HEK293T (cell line): ENCODE measurements around the gene PRRT1B.

Source experiments
- CTCF ChIA-PET: fragments of 350-600 bp; formaldehyde crosslinking; extraction: SDS; loops from one replicate; lab custom pipeline; 2021; ENCODE audit warnings: antibody characterized with exemption, inconsistent platforms; lab: Yijun Ruan, JAX
- POLR2A ChIA-PET: fragments of 350-600 bp; formaldehyde crosslinking; extraction: SDS; loops from one replicate; lab custom pipeline; 2020; ENCODE audit warnings: antibody characterized with exemption, inconsistent platforms; lab: Yijun Ruan, JAX
- DNase-seq: peaks from one replicate; pipeline ENCODE4 v3.0.0; 2012; ENCODE audit warnings: mixed read lengths; ENCODE audit errors: extremely low spot score
- ARNT ChIP-seq: fragments of 450-650 bp; IDR thresholded peaks from 2 replicates; pipeline ENCODE4 v1.6.1; 2017; ENCODE audit warnings: mild to moderate bottlenecking
- BHLHE40 ChIP-seq: fragments of 450-650 bp; IDR thresholded peaks from 2 replicates; pipeline ENCODE4 v1.6.1; 2016; ENCODE audit warnings: mild to moderate bottlenecking, moderate library complexity, borderline replicate concordance
- CTBP1 ChIP-seq: fragments of 450-650 bp; IDR thresholded peaks from 2 replicates; pipeline ENCODE4 v1.6.1; 2016; ENCODE audit warnings: borderline replicate concordance
- ELF4 ChIP-seq: fragments of 450-650 bp; IDR thresholded peaks from 2 replicates; pipeline ENCODE4 v1.6.1; 2017; ENCODE audit warnings: antibody characterized with exemption
- FOXA1 ChIP-seq: fragments of 450-650 bp; IDR thresholded peaks from 2 replicates; pipeline ENCODE4 v1.6.1; 2016; ENCODE audit warnings: mild to moderate bottlenecking
- FOXK2 ChIP-seq: fragments of 450-650 bp; IDR thresholded peaks from 2 replicates; pipeline ENCODE4 v1.6.1; 2016; ENCODE audit warnings: mild to moderate bottlenecking
- FOXM1 ChIP-seq: fragments of 450-650 bp; IDR thresholded peaks from 2 replicates; pipeline ENCODE4 v1.6.1; 2017; ENCODE audit warnings: mild to moderate bottlenecking, borderline replicate concordance
- HDGF ChIP-seq: fragments of 450-650 bp; IDR thresholded peaks from 2 replicates; pipeline ENCODE4 v1.6.1; 2017; ENCODE audit warnings: antibody characterized with exemption, borderline replicate concordance
- L3MBTL2 ChIP-seq: fragments of 450-650 bp; conservative IDR thresholded peaks from 2 replicates; pipeline ENCODE4 v1.6.1; 2016; ENCODE audit warnings: mild to moderate bottlenecking
- LEF1 ChIP-seq: fragments of 450-650 bp; IDR thresholded peaks from 2 replicates; pipeline ENCODE4 v1.6.1; 2017; ENCODE audit warnings: mild to moderate bottlenecking, borderline replicate concordance
- NFRKB ChIP-seq: fragments of 450-650 bp; IDR thresholded peaks from 2 replicates; pipeline ENCODE4 v1.6.1; 2016; ENCODE audit warnings: mild to moderate bottlenecking, moderate library complexity
- PKNOX1 ChIP-seq: fragments of 450-650 bp; IDR thresholded peaks from 2 replicates; pipeline ENCODE4 v1.6.1; 2016
- SP1 ChIP-seq: fragments of 450-650 bp; IDR thresholded peaks from 2 replicates; pipeline ENCODE4 v1.6.1; 2017
- SUZ12 ChIP-seq: fragments of 450-650 bp; IDR thresholded peaks from 2 replicates; pipeline ENCODE4 v1.6.1; 2016; ENCODE audit warnings: mild to moderate bottlenecking
- TARDBP ChIP-seq: fragments of 450-650 bp; IDR thresholded peaks from 2 replicates; pipeline ENCODE4 v1.6.1; 2016
- ZNF384 ChIP-seq: fragments of 450-650 bp; IDR thresholded peaks from 2 replicates; pipeline ENCODE4 v1.6.1; 2016

Gene PRRT1B

DNA sequence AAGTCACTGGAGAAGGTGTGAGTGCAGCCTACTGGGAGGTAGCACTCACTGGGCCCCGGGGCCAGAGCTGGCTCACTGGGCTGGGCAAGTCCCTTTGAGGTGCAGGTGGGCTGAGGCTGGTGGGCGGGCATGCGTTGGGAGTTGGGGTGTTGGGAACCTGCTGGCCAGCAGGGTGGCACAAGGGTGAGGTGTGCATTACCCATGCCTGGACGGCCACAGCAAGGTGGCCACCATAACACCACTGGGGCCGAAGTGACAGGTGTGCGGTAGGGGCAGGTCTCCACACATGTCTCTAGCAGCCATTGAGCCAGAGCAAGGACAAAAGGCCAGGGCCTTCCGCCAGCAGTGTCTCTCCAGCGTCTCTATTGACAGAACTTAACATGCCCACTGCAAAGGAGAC, 22.6 kb downstream of the PRRT1B start:
- DNase-seq = no peak
- TF ChIP-seq BHLHE40 = no peak
- TF ChIP-seq ARNT = no peak
- no peak for TF ChIP-seq PKNOX1
- no peak for TF ChIP-seq CTBP1
- no peak for TF ChIP-seq L3MBTL2
- no peak for TF ChIP-seq LEF1
- ChIA-PET POLR2A (no interaction called here), CTCF (no interaction called here)

GRCh38 chr9:131574730-131575640, 29.7 kb downstream of the PRRT1B start:
- POLR2A ChIA-PET = no interaction called here
- CTCF ChIA-PET = no interaction called here
- no peak for DNase-seq
- TF ChIP-seq FOXM1 (no peak), NFRKB (no peak), ARNT (no peak), HDGF (no peak)

DNA sequence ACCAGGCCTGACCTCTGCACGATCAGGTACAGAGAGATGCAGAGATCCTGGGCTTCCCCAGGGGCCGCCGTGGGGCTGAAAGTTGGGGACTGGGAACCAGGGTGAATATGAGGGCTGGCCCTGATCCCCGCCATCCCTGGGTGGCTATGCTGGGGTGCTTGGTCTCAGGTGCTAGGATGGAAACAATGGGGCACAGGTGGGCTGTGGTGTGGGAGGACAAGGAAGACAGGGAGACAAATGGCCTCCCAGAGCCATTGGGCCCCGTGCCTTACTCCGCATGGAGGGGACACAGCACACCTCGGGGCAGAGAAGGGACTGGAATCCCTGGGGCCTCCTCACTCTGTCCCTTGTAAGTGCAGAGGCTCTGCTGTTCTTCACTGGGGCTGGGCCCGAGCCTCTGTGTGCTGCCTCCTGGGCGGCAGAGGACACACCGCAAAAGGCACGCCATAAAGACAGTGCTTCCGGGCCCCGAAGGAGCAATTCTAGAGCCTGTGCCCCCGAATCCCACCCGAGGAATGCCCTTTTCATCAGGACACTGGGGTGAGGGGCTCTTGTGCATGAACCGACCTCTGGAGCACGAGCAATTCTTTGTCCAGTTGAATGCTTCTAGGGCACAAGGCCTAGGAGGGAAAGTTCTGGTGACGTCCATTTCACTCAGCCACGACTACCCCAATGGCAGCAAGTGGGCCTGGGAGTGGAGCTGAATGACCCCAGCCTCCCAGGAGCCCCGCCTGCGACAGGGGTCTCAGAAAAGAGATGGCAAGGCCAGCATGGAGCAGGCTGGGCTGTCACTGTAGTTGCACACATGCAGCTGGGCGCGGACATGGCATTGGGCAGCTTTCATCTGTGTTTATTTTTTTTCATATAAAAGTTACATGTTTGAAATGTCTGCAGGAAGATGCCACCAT, 30.9 kb downstream of the PRRT1B start:
- ChIA-PET CTCF (no interaction called here), POLR2A (no interaction called here)
- no peak for DNase-seq
- TF ChIP-seq BHLHE40 = no peak
- TF ChIP-seq ARNT = no peak
- TF ChIP-seq PKNOX1 = no peak
- no peak for TF ChIP-seq FOXA1
- TF ChIP-seq L3MBTL2 = no peak
- no peak for TF ChIP-seq FOXM1
- no peak for TF ChIP-seq CTBP1
- no peak for TF ChIP-seq TARDBP
- TF ChIP-seq HDGF = no peak
- no peak for TF ChIP-seq ZNF384
- no peak for TF ChIP-seq NFRKB
- no peak for TF ChIP-seq SUZ12
- TF ChIP-seq ELF4 = no peak
- no peak for TF ChIP-seq FOXK2
- TF ChIP-seq LEF1 = no peak
- TF ChIP-seq SP1 = no peak

- no peak for DNase-seq
- CTCF ChIA-PET = interaction anchor here (0.6 kb wide), 1 partner anchor 15 kb away, joined by 6 read pairs; no protein-coding TSS in a partner anchor
- POLR2A ChIA-PET = interaction anchor here (0.6 kb wide), 1 partner anchor 158 kb away, joined by 3 read pairs; no protein-coding TSS in a partner anchor
- no peak for TF ChIP-seq ELF4
- no peak for TF ChIP-seq LEF1
- no peak for TF ChIP-seq L3MBTL2
- TF ChIP-seq NFRKB = no peak
- no peak for TF ChIP-seq BHLHE40
- TF ChIP-seq SUZ12 = no peak
- TF ChIP-seq ARNT = no peak
- no peak for TF ChIP-seq CTBP1
Observed at GRCh38 chr9:131577005-131578000, 32.0 kb downstream of the PRRT1B start.

GRCh38 chr9:131578021-131578420, 32.7 kb downstream of the PRRT1B start:
- no peak for TF ChIP-seq FOXM1
- TF ChIP-seq BHLHE40 = no peak
- no peak for TF ChIP-seq LEF1
- TF ChIP-seq NFRKB = no peak
- TF ChIP-seq CTBP1 = no peak
- no peak for TF ChIP-seq SUZ12
- no peak for TF ChIP-seq ZNF384
- no peak for TF ChIP-seq L3MBTL2
- TF ChIP-seq TARDBP = no peak
- no peak for TF ChIP-seq SP1
- no peak for TF ChIP-seq FOXA1
- no peak for TF ChIP-seq HDGF
- TF ChIP-seq FOXK2 = no peak
- ChIA-PET CTCF (no interaction called here), POLR2A (no interaction called here)
- DNase-seq = no peak
